IMR-90 (cell line): ENCODE measurements around the gene DSCAML1. TPM values are rescaled to one million over a fixed set of nuclear protein-coding genes. Genes with fewer than 3 reads are reported as not detected.

Experiments
- ATAC-seq: fragments of 200-7000 bp; cut with Tn5 transposase; 2 replicates; pipeline ENCODE4 v1.9.1; 2020; ENCODE audit warnings: low read depth, mild to moderate bottlenecking, moderate library complexity
- BruUV-seq: library from RNA; stranded (reverse); fragments of 400-500 nt; replicated peaks from 2 replicates; lab custom pipeline; 2021; lab: Mats Ljungman, UMichigan
- CTCF ChIA-PET: fragments of 300-600 bp; formaldehyde crosslinking; extraction: SDS; loops from one replicate; lab custom pipeline; 2021; ENCODE audit warnings: antibody characterized with exemption; lab: Yijun Ruan, JAX
- POLR2A ChIA-PET: fragments of 300-600 bp; sonication (Branson Sonifier 250); formaldehyde crosslinking; loops from one replicate; lab custom pipeline; 2022; ENCODE audit warnings: antibody characterized with exemption; ENCODE audit not compliant: unreplicated experiment; lab: Charles Lee
- DNase-seq: peaks from one replicate; pipeline ENCODE4 v3.0.0; 2013
- H2AFZ ChIP-seq: replicated peaks from 2 replicates; pipeline ENCODE3; 2013; ENCODE audit warnings: low read length, mild to moderate bottlenecking; ENCODE audit not compliant: poor library complexity
- H2AK5ac ChIP-seq: 2 replicates; pipeline ENCODE4 v1.6.1; 2013; ENCODE audit warnings: low read depth, low read length, inconsistent platforms
- H2AK9ac ChIP-seq: replicated peaks from 2 replicates; pipeline ENCODE3; 2013; ENCODE audit warnings: mild to moderate bottlenecking, low read depth, low read length, moderate library complexity; ENCODE audit not compliant: poor library complexity
- H2BK120ac ChIP-seq: 2 replicates; pipeline ENCODE4 v1.6.1; 2013; ENCODE audit warnings: low read depth, low read length, inconsistent platforms
- H2BK15ac ChIP-seq: 3 replicates; pipeline ENCODE4 v1.6.1; 2013; ENCODE audit warnings: low read depth, low read length, inconsistent platforms
- H2BK20ac ChIP-seq: 2 replicates; pipeline ENCODE4 v1.6.1; 2013; ENCODE audit warnings: low read depth, mild to moderate bottlenecking, inconsistent platforms, low read length, moderate library complexity
- H2BK5ac ChIP-seq: 2 replicates; pipeline ENCODE4 v1.6.1; 2013; ENCODE audit warnings: mild to moderate bottlenecking, low read depth, low read length, inconsistent platforms; ENCODE audit not compliant: poor library complexity, severe bottlenecking
- H3K14ac ChIP-seq: replicated peaks from 2 replicates; pipeline ENCODE4 v1.6.1; 2013; ENCODE audit warnings: low read depth, low read length, inconsistent platforms
- H3K18ac ChIP-seq: 2 replicates; pipeline ENCODE4 v1.6.1; 2013; ENCODE audit warnings: low read depth, low read length, control low read depth
- H3K23ac ChIP-seq: 2 replicates; pipeline ENCODE4 v1.6.1; 2013; ENCODE audit warnings: low read depth, low read length, inconsistent platforms
- H3K27ac ChIP-seq: 2 replicates; pipeline ENCODE4 v1.5.1; 2013; ENCODE audit warnings: mild to moderate bottlenecking, control low read depth, low read length; ENCODE audit not compliant: insufficient read depth
- H3K27me3 ChIP-seq: 2 replicates; pipeline ENCODE4 v1.6.1; 2013; ENCODE audit warnings: low read length; ENCODE audit not compliant: control insufficient read depth, insufficient read depth
- H3K36me3 ChIP-seq: 2 replicates; pipeline ENCODE4 v1.6.1; 2013; ENCODE audit warnings: low read length, mixed read lengths; ENCODE audit not compliant: control insufficient read depth, insufficient read depth
- H3K4ac ChIP-seq: 2 replicates; pipeline ENCODE4 v1.6.1; 2013; ENCODE audit warnings: low read depth, low read length, inconsistent platforms
- H3K4me1 ChIP-seq: 2 replicates; pipeline ENCODE4 v1.6.1; 2013; ENCODE audit warnings: low read length, mixed read lengths; ENCODE audit not compliant: control insufficient read depth, insufficient read depth
- H3K4me2 ChIP-seq: 2 replicates; pipeline ENCODE4 v1.6.1; 2013; ENCODE audit warnings: low read depth, mild to moderate bottlenecking, control low read depth, low read length, moderate library complexity
- H3K4me3 ChIP-seq: 2 replicates; pipeline ENCODE4 v1.5.1; 2013; ENCODE audit warnings: low read depth, mild to moderate bottlenecking, control low read depth, low read length, moderate library complexity; ENCODE audit not compliant: insufficient read depth
- H3K56ac ChIP-seq: 2 replicates; pipeline ENCODE4 v1.6.1; 2013; ENCODE audit warnings: low read length, inconsistent platforms; ENCODE audit not compliant: insufficient read depth; ENCODE audit errors: extremely low read depth
- H3K79me1 ChIP-seq, 2 experiments: 2 replicates each; pipeline ENCODE4 v1.6.1; 2013; ENCODE audit warnings: low read length in 2 of 2, inconsistent platforms in 1 of 2, low read depth in 1 of 2
- H3K9ac ChIP-seq: 2 replicates; pipeline ENCODE4 v1.6.1; 2013; ENCODE audit warnings: low read depth, low read length, control low read depth
- H3K9me1 ChIP-seq: 2 replicates; pipeline ENCODE4 v1.6.1; 2013; ENCODE audit warnings: low read length, inconsistent platforms; ENCODE audit not compliant: insufficient read depth
- H3K9me3 ChIP-seq: 2 replicates; pipeline ENCODE4 v1.6.1; 2013; ENCODE audit warnings: low read length; ENCODE audit not compliant: control insufficient read depth, insufficient read depth
- H4K20me1 ChIP-seq: 2 replicates; pipeline ENCODE4 v1.6.1; 2013; ENCODE audit warnings: low read length, inconsistent platforms; ENCODE audit not compliant: insufficient read depth
- H4K5ac ChIP-seq: 2 replicates; pipeline ENCODE4 v1.6.1; 2013; ENCODE audit warnings: mild to moderate bottlenecking, low read depth, low read length, control low read depth
- H4K8ac ChIP-seq, 2 experiments: 2 replicates each; pipeline ENCODE4 v1.6.1; 2013; ENCODE audit warnings: low read depth in 2 of 2, low read length in 2 of 2, control low read depth in 1 of 2, inconsistent platforms in 1 of 2
- H4K91ac ChIP-seq: 2 replicates; pipeline ENCODE4 v1.6.1; 2013; ENCODE audit warnings: low read depth, low read length, inconsistent platforms; ENCODE audit not compliant: insufficient read depth
- BHLHE40 ChIP-seq: fragments of 150-350 bp; IDR thresholded peaks from 2 replicates; pipeline ENCODE4 v1.6.1; 2016; ENCODE audit warnings: mild to moderate bottlenecking, low read depth, low read length
- CEBPB ChIP-seq: IDR thresholded peaks from 2 replicates; pipeline ENCODE4 v1.6.1; 2012; ENCODE audit warnings: low read depth, low read length, improper control_type of control experiment
- CHD1 ChIP-seq: IDR thresholded peaks from 2 replicates; pipeline ENCODE4 v1.6.1; 2012; ENCODE audit warnings: low read depth, low read length, improper control_type of control experiment
- CTCF ChIP-seq: conservative IDR thresholded peaks from 2 replicates; pipeline ENCODE4 v1.5.1; 2012; ENCODE audit warnings: mild to moderate bottlenecking, low read depth, low read length, improper control_type of control experiment
- FOS ChIP-seq: fragments of 150-350 bp; IDR thresholded peaks from 2 replicates; pipeline ENCODE4 v1.6.1; 2016; ENCODE audit warnings: low read depth, low read length
- MAFK ChIP-seq: IDR thresholded peaks from 2 replicates; pipeline ENCODE4 v1.6.1; 2012; ENCODE audit warnings: low read depth, low read length, improper control_type of control experiment
- MAZ ChIP-seq: IDR thresholded peaks from 2 replicates; pipeline ENCODE4 v1.6.1; 2012; ENCODE audit warnings: low read depth, mild to moderate bottlenecking, low read length, improper control_type of control experiment, moderate library complexity, borderline replicate concordance
- MXI1 ChIP-seq: IDR thresholded peaks from 2 replicates; pipeline ENCODE4 v1.6.1; 2012; ENCODE audit warnings: low read depth, mild to moderate bottlenecking, low read length, moderate library complexity, borderline replicate concordance
- NFE2L2 ChIP-seq: fragments of 150-350 bp; IDR thresholded peaks from 2 replicates; pipeline ENCODE4 v1.6.1; 2016; ENCODE audit warnings: low read depth, mild to moderate bottlenecking, low read length
- POLR2A ChIP-seq: IDR thresholded peaks from 2 replicates; pipeline ENCODE4 v1.6.1; 2012; ENCODE audit warnings: mild to moderate bottlenecking, low read depth, low read length
- RAD21 ChIP-seq: IDR thresholded peaks from 2 replicates; pipeline ENCODE4 v1.6.1; 2012; ENCODE audit warnings: low read length, improper control_type of control experiment
- RCOR1 ChIP-seq: IDR thresholded peaks from 2 replicates; pipeline ENCODE4 v1.6.1; 2012; ENCODE audit warnings: mild to moderate bottlenecking, low read length, improper control_type of control experiment; ENCODE audit not compliant: insufficient replicate concordance
- RFX5 ChIP-seq: IDR thresholded peaks from 2 replicates; pipeline ENCODE4 v1.8.0; 2012; ENCODE audit warnings: low read depth, mild to moderate bottlenecking, low read length, moderate library complexity
- SMC3 ChIP-seq: fragments of 150-350 bp; IDR thresholded peaks from 2 replicates; pipeline ENCODE4 v1.6.1; 2016; ENCODE audit warnings: low read depth, mild to moderate bottlenecking, antibody characterized with exemption, low read length, moderate library complexity
- WGBS, 2 experiments: methylation state at CpG; one replicate each; pipeline versions ENCODE4 v1.1.5 to v1.1.7; 2013; ENCODE audit warnings: missing lambda C conversion rate in 2 of 2; ENCODE audit not compliant: insufficient read length in 1 of 2; ENCODE audit errors: extremely low coverage in 2 of 2; 5-methylcytosine and 5-hydroxymethylcytosine counted together
- dilution Hi-C: fragments of 300-500 bp; cut with HindIII; formaldehyde crosslinking; loops from one replicate; pipeline ENCODE4 v1.14.3; 2018; ENCODE audit warnings: low sequenced_read_pairs; ENCODE audit not compliant: unreplicated experiment
- in situ Hi-C: fragments of 300-500 bp; cut with MboI; formaldehyde crosslinking; loops from 3 replicates; pipeline ENCODE4 v1.14.3; 2019; ENCODE audit warnings: low sequenced_read_pairs, inconsistent platforms, mixed read lengths
- intact Hi-C: fragments of 100-400 bp; cut with micrococcal nuclease; formaldehyde crosslinking; loops from 2 replicates; pipeline ENCODE4 v1.10.0; 2022
- polyA plus RNA-seq, 3 experiments: library from polyadenylated mRNA; depleted of rRNA; stranded (reverse); fragments of >200 nt; gene quantifications; 2 replicates each; pipeline ENCODE4 v1.2.3, GENCODE V29; 2012; ENCODE audit warnings: low replicate concordance in 1 of 3
- total RNA-seq: library from RNA; depleted of rRNA; stranded (reverse); fragments of >200 nt; gene quantifications from 2 replicates; pipeline ENCODE4 v1.2.3, GENCODE V29; 2012
- TF ChIP-seq, protein P1 (sequence below): fragments of 150-350 bp; IDR thresholded peaks from 2 replicates; pipeline ENCODE4 v1.6.1; 2016; ENCODE audit warnings: low read depth, mild to moderate bottlenecking, low read length, moderate library complexity, borderline replicate concordance
- TF ChIP-seq, protein P2 (sequence below): fragments of 150-350 bp; IDR thresholded peaks from 2 replicates; pipeline ENCODE4 v1.6.1; 2017; ENCODE audit warnings: mild to moderate bottlenecking, antibody characterized with exemption, low read length, low read depth

Gene DSCAML1
- total and polyA plus RNA-seq, 2 of the 4 experiments (the other 2 are of a cell fraction), result not detected

DNA sequence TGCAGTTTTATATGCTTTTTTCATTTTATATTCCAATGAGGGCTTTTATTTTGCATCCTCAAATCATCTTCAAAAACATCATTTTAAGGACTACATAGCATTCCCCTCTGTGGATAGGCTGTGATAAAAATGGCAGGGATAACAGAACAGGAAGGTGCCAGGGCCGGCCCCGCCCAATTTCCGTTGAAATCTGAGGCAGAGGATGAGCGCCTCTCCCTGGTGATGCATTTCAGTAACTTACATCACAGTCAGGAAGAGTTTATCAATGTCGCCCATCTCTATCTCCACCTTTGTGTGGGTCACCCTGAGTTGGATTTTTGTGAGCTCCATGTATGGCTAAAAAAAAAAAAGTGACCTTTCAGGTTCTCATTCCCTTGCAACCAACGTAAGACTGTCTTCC is 201.6 kb downstream of the DSCAML1 start:
- H4K8ac ChIP-seq, result no peak overlapping the region
- ChIA-PET CTCF (no interaction called here), POLR2A (no interaction called here)
- H2AK5ac ChIP-seq, result no peak overlapping the region
- H3K18ac ChIP-seq, result no peak overlapping the region
- DNase-seq (no peak), ATAC-seq (no peak)
- H4K5ac ChIP-seq, result no peak overlapping the region
- H3K23ac ChIP-seq, result no peak overlapping the region
- no peak overlapping the region for H3K4me3 ChIP-seq
- H2BK15ac ChIP-seq, result no peak overlapping the region
- no peaks in the 10 kb centered on the region for H3K4me1 ChIP-seq
- H3K9me3 ChIP-seq, result no peaks in the 10 kb centered on the region
- no peak overlapping the region for H3K4me2 ChIP-seq
- intact Hi-C loops (no loop called here), in situ Hi-C loops (no loop called here), dilution Hi-C loops (no loop called here)
- no CpG with 5 or more reads among the region's 6 CpGs for WGBS, 2 experiments
- TF ChIP-seq, protein P1, sequence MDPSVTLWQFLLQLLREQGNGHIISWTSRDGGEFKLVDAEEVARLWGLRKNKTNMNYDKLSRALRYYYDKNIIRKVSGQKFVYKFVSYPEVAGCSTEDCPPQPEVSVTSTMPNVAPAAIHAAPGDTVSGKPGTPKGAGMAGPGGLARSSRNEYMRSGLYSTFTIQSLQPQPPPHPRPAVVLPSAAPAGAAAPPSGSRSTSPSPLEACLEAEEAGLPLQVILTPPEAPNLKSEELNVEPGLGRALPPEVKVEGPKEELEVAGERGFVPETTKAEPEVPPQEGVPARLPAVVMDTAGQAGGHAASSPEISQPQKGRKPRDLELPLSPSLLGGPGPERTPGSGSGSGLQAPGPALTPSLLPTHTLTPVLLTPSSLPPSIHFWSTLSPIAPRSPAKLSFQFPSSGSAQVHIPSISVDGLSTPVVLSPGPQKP, result no peak
- no peak for TF ChIP-seq MXI1
- no peak for TF ChIP-seq CEBPB
- TF ChIP-seq RCOR1, result no peak
- TF ChIP-seq CHD1, result no peak
- TF ChIP-seq POLR2A, result no peak
- TF ChIP-seq, protein P2, sequence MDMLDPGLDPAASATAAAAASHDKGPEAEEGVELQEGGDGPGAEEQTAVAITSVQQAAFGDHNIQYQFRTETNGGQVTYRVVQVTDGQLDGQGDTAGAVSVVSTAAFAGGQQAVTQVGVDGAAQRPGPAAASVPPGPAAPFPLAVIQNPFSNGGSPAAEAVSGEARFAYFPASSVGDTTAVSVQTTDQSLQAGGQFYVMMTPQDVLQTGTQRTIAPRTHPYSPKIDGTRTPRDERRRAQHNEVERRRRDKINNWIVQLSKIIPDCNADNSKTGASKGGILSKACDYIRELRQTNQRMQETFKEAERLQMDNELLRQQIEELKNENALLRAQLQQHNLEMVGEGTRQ, result no peak
- no peak for TF ChIP-seq RAD21
- no peak for TF ChIP-seq FOS
- TF ChIP-seq BHLHE40, result no peak
- no peak for TF ChIP-seq SMC3
- no peak for TF ChIP-seq MAFK
- no peak for TF ChIP-seq CTCF
- TF ChIP-seq RFX5, result no peak
- no peak for TF ChIP-seq NFE2L2
- TF ChIP-seq MAZ, result no peak
- H4K91ac ChIP-seq, result no peak overlapping the region
- no peak overlapping the region for H2AK9ac ChIP-seq
- no peaks in the 10 kb centered on the region for H3K9me1 ChIP-seq
- H2AFZ ChIP-seq, result no peak overlapping the region
- H4K20me1 ChIP-seq, result no peaks in the 10 kb centered on the region
- no peak overlapping the region for H2BK120ac ChIP-seq
- no peak overlapping the region for H3K9ac ChIP-seq
- no peak overlapping the region for H3K4ac ChIP-seq
- H3K79me1 ChIP-seq, result no peaks in the 10 kb centered on the region
- H3K14ac ChIP-seq, result no peak overlapping the region
- H3K27me3 ChIP-seq, result peaks cover 11% of the 10 kb centered on the region
- H3K56ac ChIP-seq, result no peak overlapping the region
- H2BK20ac ChIP-seq, result no peak overlapping the region
- no peak overlapping the region for H2BK5ac ChIP-seq
- H3K36me3 ChIP-seq, result no peaks in the 10 kb centered on the region
- H3K27ac ChIP-seq, result no peak overlapping the region
- BruUV-seq, result no TSS peak
